ENCODE data around the gene SLC6A8.

SLC6A8 gene

DNA sequence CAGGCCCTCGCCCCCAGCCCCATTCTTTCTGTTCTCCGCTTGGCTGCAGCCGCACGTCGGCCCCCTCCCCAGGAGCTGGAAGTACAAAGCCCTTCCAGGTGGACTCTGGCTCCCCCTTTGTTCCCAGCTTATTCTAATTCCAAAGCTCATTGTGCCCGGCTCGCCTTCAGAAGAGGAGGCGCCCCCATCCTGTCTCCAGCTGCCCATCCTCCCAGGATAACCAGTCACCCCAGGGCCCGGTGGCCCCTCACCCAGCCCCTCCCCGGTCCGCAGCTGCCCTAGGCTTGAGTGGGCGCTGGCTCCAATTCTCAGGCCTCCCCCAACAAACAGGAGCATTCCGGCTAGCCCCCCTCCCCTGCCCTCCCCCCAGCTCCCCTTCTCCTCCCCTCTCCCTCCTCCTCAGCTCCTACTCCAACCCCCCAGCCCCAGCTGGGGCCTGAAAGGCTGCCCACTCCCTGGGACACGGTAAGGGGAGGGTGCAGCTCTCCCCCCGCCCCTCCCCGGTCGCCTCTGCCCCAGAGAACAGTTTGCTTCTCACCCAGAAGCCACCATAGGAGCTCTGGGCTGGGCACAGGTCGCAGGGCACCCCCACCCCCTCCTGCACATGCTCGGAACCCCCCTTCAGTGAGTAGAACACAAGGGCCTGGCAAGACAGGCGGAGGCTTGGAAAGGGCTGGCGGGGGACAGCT lies 3.1 kb upstream of the SLC6A8 start:
- Histone ChIP-seq H4K20me1 (ENCODE audit: insufficient read depth, low read length) (no peaks in the 10 kb centered on the region), H3K4me2 (ENCODE audit: low read length) (no peak overlapping the region), H3K4me1 (ENCODE audit: low read length) (no peaks in the 10 kb centered on the region), H3K36me3 (replicated peaks; ENCODE audit: low read depth, low read length) (no peaks in the 10 kb centered on the region), H3K9ac (ENCODE audit: low read length) (no peak overlapping the region), H3K27me3 (ENCODE audit: low read depth, low read length) (no peaks in the 10 kb centered on the region), H3K9me3 (ENCODE audit: insufficient read depth, low read length) (no peaks in the 10 kb centered on the region), H3K4me3 (ENCODE audit: low read length) (no peak overlapping the region), H3K27ac (ENCODE audit: low read length) (no peak overlapping the region), H2AFZ (ENCODE audit: low read depth, low read length) (no peak overlapping the region), H3K79me2 (ENCODE audit: low read length) (no peaks in the 10 kb centered on the region)
- TF ChIP-seq EZH2phosphoT487 (IDR thresholded peaks at IDR 0.05; ENCODE audit: low read depth) (no peak), CTCF (IDR thresholded peaks at IDR 0.05; ENCODE audit: low read depth, low read length) (no peak)

DNA sequence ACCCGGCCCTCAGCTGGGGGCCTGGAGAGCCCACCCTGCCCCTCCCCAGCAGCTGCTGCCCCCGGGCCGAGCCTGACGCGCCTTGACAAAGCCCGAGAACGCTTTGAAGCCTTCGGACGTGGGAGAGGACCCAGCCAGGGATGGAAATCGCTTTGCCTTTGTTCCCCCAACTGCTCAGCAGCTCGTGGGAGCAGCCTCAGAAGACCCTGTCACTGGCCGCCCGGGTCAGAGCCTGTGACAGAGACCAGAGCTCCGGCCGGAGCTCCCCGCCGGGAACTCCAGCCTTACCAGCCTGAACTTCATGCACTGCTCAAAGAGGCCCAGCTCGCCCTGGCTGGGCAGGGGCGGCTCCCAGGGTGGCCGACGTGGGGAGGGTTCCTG lies 2.6 kb upstream of the SLC6A8 start:
- H3K27me3 ChIP-seq (ENCODE audit: low read depth, low read length): no peaks in the 10 kb centered on the region
- H3K9ac ChIP-seq (ENCODE audit: low read length): no peak overlapping the region
- H4K20me1 ChIP-seq (ENCODE audit: insufficient read depth, low read length): no peaks in the 10 kb centered on the region
- no peak overlapping the region for H3K4me3 ChIP-seq (ENCODE audit: low read length)
- H3K4me2 ChIP-seq (ENCODE audit: low read length): no peak overlapping the region
- TF ChIP-seq EZH2phosphoT487 (IDR thresholded peaks at IDR 0.05; ENCODE audit: low read depth): no peak
- no peak for TF ChIP-seq CTCF (IDR thresholded peaks at IDR 0.05; ENCODE audit: low read depth, low read length)
- no peak overlapping the region for H2AFZ ChIP-seq (ENCODE audit: low read depth, low read length)
- H3K9me3 ChIP-seq (ENCODE audit: insufficient read depth, low read length): no peaks in the 10 kb centered on the region
- H3K36me3 ChIP-seq (replicated peaks; ENCODE audit: low read depth, low read length): no peaks in the 10 kb centered on the region
- no peaks in the 10 kb centered on the region for H3K4me1 ChIP-seq (ENCODE audit: low read length)
- no peaks in the 10 kb centered on the region for H3K79me2 ChIP-seq (ENCODE audit: low read length)
- no peak overlapping the region for H3K27ac ChIP-seq (ENCODE audit: low read length)

DNA sequence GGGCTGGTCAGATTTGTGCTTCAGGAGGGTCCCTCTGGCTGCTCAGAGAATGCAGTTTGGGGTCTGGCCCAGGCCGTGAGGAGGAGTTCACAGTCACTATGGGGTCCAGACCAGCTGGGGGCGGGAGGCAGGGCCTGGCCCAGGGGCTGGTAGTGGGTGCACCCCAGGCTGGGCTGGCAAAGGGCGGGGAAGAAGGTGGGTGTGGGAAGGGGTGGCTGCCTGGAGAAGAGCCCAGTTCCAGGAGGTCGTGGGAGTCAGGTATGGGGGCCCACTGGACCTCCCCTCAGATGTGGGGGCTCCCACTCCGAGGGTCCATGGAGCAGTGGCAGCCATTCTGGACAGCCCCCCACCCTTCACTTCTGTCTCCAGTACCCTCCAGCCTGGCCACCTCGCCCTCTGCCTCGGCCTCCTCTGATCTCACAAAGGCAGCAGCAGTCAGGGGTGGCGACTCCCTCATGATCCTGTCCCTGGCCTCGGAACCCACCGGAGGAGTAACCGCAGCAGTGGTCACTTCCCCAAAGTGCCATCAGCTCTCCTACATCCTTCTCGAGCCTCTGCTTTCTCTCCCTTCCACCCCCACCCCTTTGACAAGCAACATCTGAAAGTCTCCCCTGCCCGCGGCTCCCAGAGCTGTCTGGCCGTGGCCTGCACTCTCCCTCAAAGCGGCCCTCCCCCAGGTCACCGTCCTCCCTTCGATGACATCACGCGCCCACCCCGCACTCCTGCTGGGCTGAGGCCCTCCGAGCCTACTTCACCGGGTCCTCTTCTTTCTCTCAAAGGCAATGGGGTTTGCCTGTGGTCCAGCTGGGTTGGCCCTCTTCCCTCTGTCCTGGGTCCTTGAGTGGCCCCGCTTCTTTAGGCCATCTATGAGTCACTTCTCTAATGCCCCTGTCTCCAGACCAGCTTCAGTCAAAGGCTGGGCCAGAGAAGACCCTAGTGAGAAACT lies 1.7 kb upstream of the SLC6A8 start:
- Histone ChIP-seq H3K4me1 (ENCODE audit: low read length) (no peaks in the 10 kb centered on the region), H2AFZ (ENCODE audit: low read depth, low read length) (no peak overlapping the region), H4K20me1 (ENCODE audit: insufficient read depth, low read length) (no peaks in the 10 kb centered on the region), H3K27ac (ENCODE audit: low read length) (no peak overlapping the region), H3K9ac (ENCODE audit: low read length) (no peak overlapping the region), H3K79me2 (ENCODE audit: low read length) (no peaks in the 10 kb centered on the region), H3K36me3 (replicated peaks; ENCODE audit: low read depth, low read length) (no peaks in the 10 kb centered on the region), H3K4me3 (ENCODE audit: low read length) (no peak overlapping the region), H3K4me2 (ENCODE audit: low read length) (no peak overlapping the region), H3K27me3 (ENCODE audit: low read depth, low read length) (no peaks in the 10 kb centered on the region), H3K9me3 (ENCODE audit: insufficient read depth, low read length) (no peaks in the 10 kb centered on the region)
- TF ChIP-seq CTCF (IDR thresholded peaks at IDR 0.05; ENCODE audit: low read depth, low read length) (no peak), EZH2phosphoT487 (IDR thresholded peaks at IDR 0.05; ENCODE audit: low read depth) (no peak)

- no peaks in the 10 kb centered on the region for H4K20me1 ChIP-seq (ENCODE audit: insufficient read depth, low read length)
- H3K4me2 ChIP-seq (ENCODE audit: low read length): peak overlapping the region; percentile 83
- peak overlapping the region; percentile 74; the same call in 1 of the 2 replicates for H2AFZ ChIP-seq (ENCODE audit: low read depth, low read length)
Measured at GRCh38 chrX:153686711-153687110, 1.0 kb upstream of the SLC6A8 start.

More at GRCh38 chrX:153686711-153687110, 1.0 kb upstream of the SLC6A8 start:
- no peaks in the 10 kb centered on the region for H3K36me3 ChIP-seq (replicated peaks; ENCODE audit: low read depth, low read length)
- H3K79me2 ChIP-seq (ENCODE audit: low read length): no peaks in the 10 kb centered on the region
- H3K4me3 ChIP-seq (ENCODE audit: low read length): peak overlapping the region; percentile 82; the same call in 1 of the 2 replicates
- no peak overlapping the region for H3K27ac ChIP-seq (ENCODE audit: low read length)
- H3K9ac ChIP-seq (ENCODE audit: low read length): no peak overlapping the region
- H3K9me3 ChIP-seq (ENCODE audit: insufficient read depth, low read length): no peaks in the 10 kb centered on the region
- no peaks in the 10 kb centered on the region for H3K4me1 ChIP-seq (ENCODE audit: low read length)
- no peaks in the 10 kb centered on the region for H3K27me3 ChIP-seq (ENCODE audit: low read depth, low read length)
- no peak for TF ChIP-seq EZH2phosphoT487 (IDR thresholded peaks at IDR 0.05; ENCODE audit: low read depth)

Measured in OCI-LY3 (cell line).